Left ventricle myocardium inferior (tissue), 1 donor: ENCODE data around the gene SERINC5. TPM values are rescaled to one million over a fixed set of nuclear protein-coding genes. Genes with fewer than 3 reads are reported as not detected.

Experiments
- DNase-seq: peaks from one replicate; pipeline ENCODE4 v3.0.0-alpha.2; 2020
- H3K27ac ChIP-seq: fragments of 200-600 bp; replicated peaks from 2 replicates; pipeline ENCODE4 v1.8.0; 2021
- H3K27me3 ChIP-seq: fragments of 200-600 bp; 2 replicates; pipeline ENCODE4 v1.8.0; 2021; ENCODE audit warnings: low read depth
- H3K36me3 ChIP-seq: fragments of 200-600 bp; 2 replicates; pipeline ENCODE4 v1.8.0; 2021
- H3K4me1 ChIP-seq: fragments of 200-600 bp; 2 replicates; pipeline ENCODE4 v1.8.0; 2021
- H3K4me3 ChIP-seq: fragments of 200-600 bp; 2 replicates; pipeline ENCODE4 v1.8.0; 2021; ENCODE audit warnings: mild to moderate bottlenecking, moderate library complexity
- H3K9me3 ChIP-seq: fragments of 200-600 bp; replicated peaks from 2 replicates; pipeline ENCODE4 v1.8.0; 2021
- intact Hi-C: fragments of 100-400 bp; cut with micrococcal nuclease; formaldehyde crosslinking; loops from one replicate; pipeline ENCODE4 v1.11.0; 2022
- total RNA-seq: library from RNA; stranded (reverse); fragmentation: NEBNext Ultra II Directional; extraction: Animal tissue kit (Norgen Biotek cat#: 25700); gene quantifications from one replicate; pipeline ENCODE4 v1.2.1, GENCODE V29; 2021
- TF ChIP-seq, protein P1 (sequence below): fragments of 200-600 bp; IDR thresholded peaks from 2 replicates; pipeline ENCODE4 v1.8.0; 2021; ENCODE audit warnings: antibody characterized with exemption, mild to moderate bottlenecking, borderline replicate concordance
- donor health status: DM: no; HTN: yes; CAD: no; lungs with severe emphysema.

The SERINC5 gene
- total RNA-seq, 1 donor from 2014 or later = 12.2 TPM

DNA sequence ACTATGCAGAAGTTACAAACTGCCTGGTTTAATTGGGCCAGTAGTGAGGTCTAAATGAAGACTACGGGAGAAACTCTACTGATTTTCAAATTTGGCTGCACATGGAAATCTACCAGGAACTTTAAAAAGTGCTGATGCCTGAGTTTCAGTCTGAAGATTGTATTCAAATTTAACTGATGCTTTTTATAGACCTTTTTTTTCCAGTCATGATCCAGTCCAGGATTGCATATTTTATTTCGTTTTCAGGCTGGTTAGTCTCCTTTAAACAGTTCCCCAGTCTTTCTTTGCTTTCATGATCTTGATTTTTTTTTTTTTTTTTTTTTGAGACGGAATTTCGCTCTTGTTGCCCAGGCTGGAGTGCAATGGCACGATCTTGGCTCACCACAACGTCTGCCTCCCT, 40.3 kb upstream of the SERINC5 start:
- no peaks in the 10 kb centered on the region for H3K4me1 ChIP-seq
- DNase-seq = no peak
- H3K9me3 ChIP-seq = no peaks in the 10 kb centered on the region
- TF ChIP-seq, protein P1, sequence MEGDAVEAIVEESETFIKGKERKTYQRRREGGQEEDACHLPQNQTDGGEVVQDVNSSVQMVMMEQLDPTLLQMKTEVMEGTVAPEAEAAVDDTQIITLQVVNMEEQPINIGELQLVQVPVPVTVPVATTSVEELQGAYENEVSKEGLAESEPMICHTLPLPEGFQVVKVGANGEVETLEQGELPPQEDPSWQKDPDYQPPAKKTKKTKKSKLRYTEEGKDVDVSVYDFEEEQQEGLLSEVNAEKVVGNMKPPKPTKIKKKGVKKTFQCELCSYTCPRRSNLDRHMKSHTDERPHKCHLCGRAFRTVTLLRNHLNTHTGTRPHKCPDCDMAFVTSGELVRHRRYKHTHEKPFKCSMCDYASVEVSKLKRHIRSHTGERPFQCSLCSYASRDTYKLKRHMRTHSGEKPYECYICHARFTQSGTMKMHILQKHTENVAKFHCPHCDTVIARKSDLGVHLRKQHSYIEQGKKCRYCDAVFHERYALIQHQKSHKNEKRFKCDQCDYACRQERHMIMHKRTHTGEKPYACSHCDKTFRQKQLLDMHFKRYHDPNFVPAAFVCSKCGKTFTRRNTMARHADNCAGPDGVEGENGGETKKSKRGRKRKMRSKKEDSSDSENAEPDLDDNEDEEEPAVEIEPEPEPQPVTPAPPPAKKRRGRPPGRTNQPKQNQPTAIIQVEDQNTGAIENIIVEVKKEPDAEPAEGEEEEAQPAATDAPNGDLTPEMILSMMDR = no peak
- no peaks in the 10 kb centered on the region for H3K27me3 ChIP-seq
- H3K36me3 ChIP-seq = no peaks in the 10 kb centered on the region
- no peak overlapping the region for H3K4me3 ChIP-seq
- intact Hi-C loops = no loop called here
- no peak overlapping the region for H3K27ac ChIP-seq

DNA sequence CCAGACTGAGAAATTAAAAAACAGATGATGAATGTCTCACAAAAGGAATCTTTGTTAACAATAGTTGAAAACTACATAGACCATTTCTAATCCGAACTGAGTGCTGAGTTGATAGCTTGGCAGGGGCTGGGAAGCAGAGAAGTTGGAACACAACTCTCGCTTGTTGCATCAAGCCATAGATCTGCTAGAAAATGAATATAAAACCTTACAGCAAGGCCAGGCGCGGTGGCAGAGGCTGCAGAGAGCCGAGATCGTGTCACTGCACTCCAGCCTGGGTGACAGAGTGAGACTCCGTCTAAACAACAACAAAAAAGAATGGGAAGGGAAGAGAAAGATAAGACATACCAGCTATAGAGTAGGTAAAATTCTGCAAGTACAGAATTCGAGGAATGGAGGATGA, 35.9 kb upstream of the SERINC5 start:
- Histone ChIP-seq H3K4me1 (no peaks in the 10 kb centered on the region), H3K9me3 (no peaks in the 10 kb centered on the region), H3K4me3 (no peak overlapping the region), H3K27me3 (no peaks in the 10 kb centered on the region), H3K36me3 (no peaks in the 10 kb centered on the region), H3K27ac (no peak overlapping the region)
- intact Hi-C loops = no loop called here
- TF ChIP-seq, protein P1 = no peak
- DNase-seq = no peak

DNA sequence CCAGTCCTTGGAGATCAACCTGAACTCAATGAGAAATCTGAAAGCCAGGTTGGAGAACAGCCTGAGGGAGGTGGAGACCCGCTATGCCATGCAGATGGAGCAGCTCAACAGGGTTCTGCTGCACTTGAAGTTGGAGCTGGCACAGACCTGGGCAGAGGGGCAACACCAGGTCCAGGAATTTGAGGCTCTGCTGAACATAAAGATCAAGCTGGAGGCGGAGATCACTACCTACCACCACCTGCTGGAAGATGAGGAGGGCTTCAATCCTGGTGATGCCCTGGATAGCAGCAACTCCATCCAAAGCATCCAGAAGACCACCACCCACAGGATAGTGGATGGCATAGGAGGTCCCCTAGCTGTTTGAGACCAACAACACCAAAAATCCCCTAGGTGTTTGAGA, 33.5 kb upstream of the SERINC5 start:
- Histone ChIP-seq H3K4me3 (no peak overlapping the region), H3K36me3 (no peaks in the 10 kb centered on the region), H3K27me3 (no peaks in the 10 kb centered on the region), H3K27ac (no peak overlapping the region), H3K4me1 (no peaks in the 10 kb centered on the region), H3K9me3 (no peaks in the 10 kb centered on the region)
- DNase-seq = no peak
- intact Hi-C loops = no loop called here
- TF ChIP-seq, protein P1 = no peak

DNA sequence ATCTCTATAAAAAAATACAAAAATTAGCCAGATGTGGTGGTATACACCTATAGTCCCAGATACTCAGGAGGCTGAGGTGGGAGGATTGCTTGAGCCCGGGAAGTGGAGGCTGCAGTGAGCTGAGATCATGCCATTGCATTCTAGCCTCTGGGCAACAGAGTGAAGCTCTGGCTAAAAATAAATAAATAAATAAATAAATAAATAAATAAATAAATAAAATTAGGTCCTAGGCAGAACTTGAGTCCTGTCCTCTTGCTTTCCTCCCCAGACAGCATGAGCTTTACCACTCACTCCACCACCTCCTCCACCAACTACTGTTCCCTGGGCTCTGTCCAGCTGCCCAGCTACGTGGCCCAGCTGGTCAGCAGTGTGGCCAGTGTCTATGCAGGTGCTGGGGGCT, 32.3 kb upstream of the SERINC5 start:
- no peak overlapping the region for H3K4me3 ChIP-seq
- DNase-seq = no peak
- H3K27ac ChIP-seq = no peak overlapping the region
- no peaks in the 10 kb centered on the region for H3K36me3 ChIP-seq
- intact Hi-C loops = no loop called here
- TF ChIP-seq, protein P1 = no peak
- peaks cover 4% of the 10 kb centered on the region for H3K9me3 ChIP-seq
- H3K4me1 ChIP-seq = no peaks in the 10 kb centered on the region
- no peaks in the 10 kb centered on the region for H3K27me3 ChIP-seq

DNA sequence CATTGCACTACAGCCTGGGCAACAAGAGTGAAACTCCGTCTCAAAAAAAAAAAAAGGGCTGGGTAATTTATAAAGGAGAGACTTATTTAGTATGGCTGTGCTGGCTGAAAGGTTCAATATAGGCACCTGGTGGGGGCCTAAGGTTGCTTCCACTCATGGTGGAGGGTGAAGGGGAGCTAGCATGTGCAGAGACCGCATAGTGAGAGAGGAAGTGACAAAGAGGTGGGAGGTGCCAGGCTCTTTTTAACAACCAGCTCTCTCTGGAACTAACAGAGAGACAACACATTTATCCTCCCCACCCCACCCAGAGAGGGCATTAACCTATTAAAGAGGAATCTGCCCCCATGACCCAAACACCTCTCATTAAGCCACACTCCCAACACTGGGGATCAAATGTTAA, 28.9 kb upstream of the SERINC5 start:
- no peaks in the 10 kb centered on the region for H3K4me1 ChIP-seq
- no peak overlapping the region for H3K4me3 ChIP-seq
- H3K36me3 ChIP-seq = no peaks in the 10 kb centered on the region
- DNase-seq = no peak
- H3K27ac ChIP-seq = no peak overlapping the region
- intact Hi-C loops = no loop called here
- peaks cover 6% of the 10 kb centered on the region for H3K9me3 ChIP-seq
- TF ChIP-seq, protein P1 = no peak
- H3K27me3 ChIP-seq = no peaks in the 10 kb centered on the region

DNA sequence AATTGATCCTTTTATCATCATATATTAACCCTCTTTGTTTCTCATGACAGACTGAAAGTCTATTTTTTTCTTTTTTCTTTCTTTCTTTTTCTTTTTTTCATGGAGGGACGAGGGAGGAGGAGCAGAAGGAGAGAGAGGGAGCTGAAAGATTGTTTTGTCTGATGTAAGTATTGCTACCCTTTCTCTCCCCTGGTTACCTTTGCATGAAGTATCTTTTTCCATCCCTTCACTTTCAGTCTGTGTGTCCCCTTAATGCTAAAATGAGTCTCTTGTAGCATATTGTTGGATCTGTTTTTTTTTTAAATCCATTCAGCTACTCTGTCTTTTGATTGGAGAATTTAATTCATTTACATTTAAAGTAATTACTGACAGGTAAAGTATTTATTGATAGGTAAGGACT, 27.5 kb upstream of the SERINC5 start:
- intact Hi-C loops = no loop called here

More for the DNA sequence above, 27.5 kb upstream of the SERINC5 start:
- TF ChIP-seq, protein P1 = no peak
- no peaks in the 10 kb centered on the region for H3K4me1 ChIP-seq
- peaks cover 6% of the 10 kb centered on the region for H3K9me3 ChIP-seq
- no peak for DNase-seq
- H3K36me3 ChIP-seq = no peaks in the 10 kb centered on the region
- no peaks in the 10 kb centered on the region for H3K27me3 ChIP-seq
- no peak overlapping the region for H3K27ac ChIP-seq
- H3K4me3 ChIP-seq = no peak overlapping the region
